IMR-90 (cell line): ENCODE data around the gene ITGB1.

Source experiments
- BHLHE40 ChIP-seq: fragments of 150-350 bp; IDR thresholded peaks from 2 replicates; pipeline ENCODE4 v1.6.1; 2016; ENCODE audit warnings: mild to moderate bottlenecking, low read depth, low read length
- CTCF ChIP-seq: conservative IDR thresholded peaks from 2 replicates; pipeline ENCODE4 v1.5.1; 2012; ENCODE audit warnings: mild to moderate bottlenecking, low read depth, low read length, improper control_type of control experiment
- ELK1 ChIP-seq: fragments of 150-350 bp; IDR thresholded peaks from 2 replicates; pipeline ENCODE4 v1.6.1; 2016; ENCODE audit warnings: low read depth, mild to moderate bottlenecking, low read length, moderate library complexity, borderline replicate concordance
- POLR2A ChIP-seq: IDR thresholded peaks from 2 replicates; pipeline ENCODE4 v1.6.1; 2012; ENCODE audit warnings: mild to moderate bottlenecking, low read depth, low read length

GRCh38 chr10:32963096-32963495 lies 5.1 kb upstream of the ITGB1 start:
- TF ChIP-seq BHLHE40 = no peak
- TF ChIP-seq ELK1 = no peak
- no peak for TF ChIP-seq POLR2A
- TF ChIP-seq CTCF = no peak
